Prostate gland (tissue), 1 donor: ENCODE results near the gene SULT1C3.

Experiments
- POLR2A ChIP-seq: fragments of 450-650 bp; IDR thresholded peaks from one replicate; pipeline ENCODE4 v1.6.1; 2016; ENCODE audit warnings: antibody characterized with exemption, mild to moderate bottlenecking
- POLR2AphosphoS5 ChIP-seq: sonication (generic); formaldehyde crosslinking; IDR thresholded peaks from one replicate; pipeline ENCODE4 v1.6.1; 2017; ENCODE audit warnings: antibody characterized with exemption

DNA sequence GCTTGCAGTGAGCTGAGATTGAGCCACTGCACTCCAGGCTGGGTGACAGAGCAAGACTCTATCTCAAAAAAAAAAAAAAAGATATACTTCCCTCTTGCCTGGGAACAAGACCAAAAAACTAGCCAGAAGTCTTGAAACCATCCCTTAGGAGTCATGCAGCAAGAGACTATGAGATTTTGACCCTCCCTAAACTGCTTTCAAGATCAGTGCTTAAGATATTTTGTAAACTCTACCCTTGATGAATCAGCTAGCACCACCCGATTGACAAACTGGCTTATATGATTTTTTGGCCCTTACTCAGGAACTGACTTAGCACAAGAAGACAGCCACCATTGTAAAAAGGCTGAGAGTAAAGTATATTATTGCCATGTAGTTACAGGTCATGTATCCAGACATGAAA is 3.8 kb downstream of the SULT1C3 start:
- TF ChIP-seq POLR2A (no peak), POLR2AphosphoS5 (no peak)
